ENCODE measurements around the gene GPR61.

The GPR61 gene

DNA sequence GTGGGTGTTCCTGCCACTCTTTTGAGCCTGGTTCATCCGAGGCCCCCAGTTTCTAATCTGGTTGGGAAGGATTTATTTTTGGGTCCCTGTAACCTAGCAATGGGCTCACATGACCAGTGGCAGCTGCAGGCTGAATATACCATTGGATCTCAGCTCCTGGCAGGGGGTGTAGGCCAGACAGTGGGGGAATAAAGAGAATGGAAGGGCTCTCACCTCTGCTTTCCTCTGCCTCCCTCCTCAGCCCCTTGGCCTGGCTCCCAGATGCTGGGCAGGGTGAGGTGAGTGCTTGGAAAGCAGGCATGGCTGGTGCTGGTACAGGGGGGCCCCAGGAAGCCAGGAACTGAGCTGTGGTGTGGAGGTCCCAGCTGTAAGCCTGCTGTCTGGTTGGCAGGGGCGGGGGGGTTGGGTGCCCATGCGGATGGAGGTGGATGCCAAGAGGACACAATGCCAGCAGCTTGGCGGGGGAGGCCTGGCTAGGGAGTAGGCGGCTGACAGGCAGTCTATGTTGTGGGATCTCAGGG, 3.6 kb upstream of the GPR61 start:
- H3K4me3 ChIP-seq (ENCODE audit: low read depth, low read length): no peak overlapping the region
- TF ChIP-seq, protein P1, sequence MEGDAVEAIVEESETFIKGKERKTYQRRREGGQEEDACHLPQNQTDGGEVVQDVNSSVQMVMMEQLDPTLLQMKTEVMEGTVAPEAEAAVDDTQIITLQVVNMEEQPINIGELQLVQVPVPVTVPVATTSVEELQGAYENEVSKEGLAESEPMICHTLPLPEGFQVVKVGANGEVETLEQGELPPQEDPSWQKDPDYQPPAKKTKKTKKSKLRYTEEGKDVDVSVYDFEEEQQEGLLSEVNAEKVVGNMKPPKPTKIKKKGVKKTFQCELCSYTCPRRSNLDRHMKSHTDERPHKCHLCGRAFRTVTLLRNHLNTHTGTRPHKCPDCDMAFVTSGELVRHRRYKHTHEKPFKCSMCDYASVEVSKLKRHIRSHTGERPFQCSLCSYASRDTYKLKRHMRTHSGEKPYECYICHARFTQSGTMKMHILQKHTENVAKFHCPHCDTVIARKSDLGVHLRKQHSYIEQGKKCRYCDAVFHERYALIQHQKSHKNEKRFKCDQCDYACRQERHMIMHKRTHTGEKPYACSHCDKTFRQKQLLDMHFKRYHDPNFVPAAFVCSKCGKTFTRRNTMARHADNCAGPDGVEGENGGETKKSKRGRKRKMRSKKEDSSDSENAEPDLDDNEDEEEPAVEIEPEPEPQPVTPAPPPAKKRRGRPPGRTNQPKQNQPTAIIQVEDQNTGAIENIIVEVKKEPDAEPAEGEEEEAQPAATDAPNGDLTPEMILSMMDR (IDR thresholded peaks at IDR 0.05; ENCODE audit: low read depth, low read length): no peak

DNA sequence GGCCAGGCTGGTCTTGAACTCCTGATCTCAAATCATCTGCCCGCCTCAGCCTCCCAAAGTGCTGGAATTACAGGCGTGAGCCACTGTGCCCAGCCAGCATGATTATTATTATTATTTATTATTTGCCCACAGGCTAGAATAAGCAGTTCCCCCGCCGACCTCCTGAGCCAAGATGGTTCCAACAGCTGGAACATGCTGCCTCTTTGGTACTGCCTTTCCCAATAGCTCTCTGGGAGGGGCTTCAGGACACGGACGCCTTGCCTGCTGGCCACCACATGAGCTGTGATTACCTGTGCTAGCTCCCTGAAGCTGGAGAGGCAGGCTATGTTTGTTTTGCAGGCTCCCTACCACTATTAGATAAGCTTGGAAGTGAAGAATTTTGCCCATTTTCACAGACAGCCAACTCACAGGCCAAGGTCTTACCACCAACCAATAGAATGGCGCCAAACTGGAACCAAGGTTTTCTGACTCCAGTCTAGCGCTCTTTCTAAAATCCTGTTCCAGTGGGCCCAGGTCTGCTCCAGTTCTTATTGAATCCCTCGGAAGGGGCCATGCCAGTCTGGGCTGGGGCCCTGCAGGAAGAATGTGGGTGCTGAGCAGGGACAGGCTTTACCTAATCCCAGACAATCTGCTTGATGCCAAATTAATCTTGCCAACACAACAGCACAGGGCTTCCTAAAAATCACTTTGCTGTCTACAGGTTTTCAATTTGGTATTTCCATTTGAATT, 2.1 kb upstream of the GPR61 start:
- no peak overlapping the region for H3K4me3 ChIP-seq (ENCODE audit: low read depth, low read length)
- TF ChIP-seq, protein P1 (IDR thresholded peaks at IDR 0.05; ENCODE audit: low read depth, low read length): no peak

DNA sequence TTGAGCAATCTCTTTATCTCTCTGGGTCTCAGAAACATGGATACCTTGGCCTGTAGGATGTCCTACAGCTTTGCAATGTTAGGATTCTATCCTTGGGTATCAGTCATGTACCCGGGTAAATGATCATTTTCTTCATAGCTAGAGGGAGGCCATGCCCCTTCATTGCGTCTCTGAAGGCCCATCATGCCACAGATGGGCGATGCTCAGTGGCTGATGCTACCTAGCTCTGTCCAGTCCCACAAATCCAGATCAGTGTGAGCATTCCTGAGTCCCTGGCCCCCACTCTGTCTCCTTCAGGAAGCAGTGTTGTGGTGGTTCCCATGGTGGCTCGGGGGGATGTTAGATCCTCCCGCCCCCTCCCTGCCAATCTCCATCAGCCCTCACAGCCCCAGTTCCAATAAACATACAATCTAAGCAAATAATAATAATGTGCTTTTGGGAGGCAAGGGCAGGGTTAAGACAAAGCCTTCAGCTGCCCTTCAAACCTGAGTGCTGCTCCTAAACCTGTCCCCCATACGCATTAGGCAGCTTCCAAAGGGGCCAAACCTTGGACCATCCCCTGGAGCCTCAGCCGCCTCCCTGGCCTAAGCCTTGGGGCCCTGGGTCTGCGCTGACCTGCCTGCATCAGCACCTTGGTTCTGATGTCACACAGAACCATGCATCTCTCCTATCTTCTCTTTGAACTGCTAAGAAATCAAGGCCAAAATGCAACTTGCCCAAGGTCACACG, 681 bp upstream of the GPR61 start:
- no peak overlapping the region for H3K4me3 ChIP-seq (ENCODE audit: low read depth, low read length)
- TF ChIP-seq, protein P1 (IDR thresholded peaks at IDR 0.05; ENCODE audit: low read depth, low read length): no peak

DNA sequence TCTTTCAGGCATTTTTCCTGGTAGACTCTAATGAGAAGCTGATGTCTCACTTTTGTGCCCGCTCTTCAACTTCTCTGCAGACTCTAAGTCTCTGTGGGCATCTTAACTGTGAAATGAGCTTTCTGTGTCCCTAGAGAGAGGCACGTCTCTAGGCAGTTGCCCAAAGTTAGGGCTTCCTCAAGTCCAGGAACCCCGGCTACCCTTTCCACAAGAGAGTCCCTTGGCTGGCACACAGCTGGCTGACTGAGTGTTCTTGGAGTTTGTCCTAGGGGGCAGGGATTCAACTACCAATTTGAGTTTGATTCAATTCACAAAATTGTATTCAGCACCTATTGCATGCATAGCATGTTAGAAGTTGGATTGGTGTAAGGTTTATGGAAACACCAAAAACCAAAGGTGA, 1.4 kb downstream of the GPR61 start:
- TF ChIP-seq, protein P1 (IDR thresholded peaks at IDR 0.05; ENCODE audit: low read depth, low read length): no peak
- H3K4me3 ChIP-seq (ENCODE audit: low read depth, low read length): no peak overlapping the region

DNA sequence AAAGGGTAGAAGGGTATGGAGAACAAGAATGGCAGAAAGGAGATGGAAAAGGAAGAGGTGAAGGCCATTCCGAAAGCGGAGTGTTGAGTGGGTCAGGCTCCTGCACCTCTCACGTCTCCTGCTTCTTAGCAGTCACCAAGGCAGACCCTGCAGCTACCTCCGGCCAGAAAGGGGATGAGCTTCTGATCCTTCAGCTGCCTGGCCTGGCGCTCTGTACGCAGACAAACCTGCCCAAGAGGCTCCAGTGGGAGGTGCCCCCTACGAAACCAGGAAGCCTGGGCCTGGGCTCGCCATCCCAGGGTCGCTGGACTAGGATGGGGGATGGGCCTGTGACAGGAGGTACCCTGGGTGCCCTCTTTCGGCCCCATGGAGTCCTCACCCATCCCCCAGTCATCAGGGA, 3.0 kb downstream of the GPR61 start:
- TF ChIP-seq, protein P1 (IDR thresholded peaks at IDR 0.05; ENCODE audit: low read depth, low read length): no peak
- H3K4me3 ChIP-seq (ENCODE audit: low read depth, low read length): no peak overlapping the region

DNA sequence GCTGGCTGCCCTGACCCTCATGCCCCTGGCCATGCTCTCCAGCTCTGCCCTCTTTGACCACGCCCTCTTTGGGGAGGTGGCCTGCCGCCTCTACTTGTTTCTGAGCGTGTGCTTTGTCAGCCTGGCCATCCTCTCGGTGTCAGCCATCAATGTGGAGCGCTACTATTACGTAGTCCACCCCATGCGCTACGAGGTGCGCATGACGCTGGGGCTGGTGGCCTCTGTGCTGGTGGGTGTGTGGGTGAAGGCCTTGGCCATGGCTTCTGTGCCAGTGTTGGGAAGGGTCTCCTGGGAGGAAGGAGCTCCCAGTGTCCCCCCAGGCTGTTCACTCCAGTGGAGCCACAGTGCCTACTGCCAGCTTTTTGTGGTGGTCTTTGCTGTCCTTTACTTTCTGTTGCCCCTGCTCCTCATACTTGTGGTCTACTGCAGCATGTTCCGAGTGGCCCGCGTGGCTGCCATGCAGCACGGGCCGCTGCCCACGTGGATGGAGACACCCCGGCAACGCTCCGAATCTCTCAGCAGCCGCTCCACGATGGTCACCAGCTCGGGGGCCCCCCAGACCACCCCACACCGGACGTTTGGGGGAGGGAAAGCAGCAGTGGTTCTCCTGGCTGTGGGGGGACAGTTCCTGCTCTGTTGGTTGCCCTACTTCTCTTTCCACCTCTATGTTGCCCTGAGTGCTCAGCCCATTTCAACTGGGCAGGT, 3.8 kb downstream of the GPR61 start:
- TF ChIP-seq, protein P1 (IDR thresholded peaks at IDR 0.05; ENCODE audit: low read depth, low read length): no peak
- H3K4me3 ChIP-seq (ENCODE audit: low read depth, low read length): no peak overlapping the region
